GM12864 (cell line): ENCODE measurements around the gene ELMO1.

Source experiments
- DNase-seq: peaks from one replicate; pipeline ENCODE4 v3.0.0-alpha.2; 2011; ENCODE audit warnings: low read depth
- H3K4me3 ChIP-seq: 2 replicates; pipeline ENCODE4 v1.5.1; 2011; ENCODE audit warnings: mild to moderate bottlenecking, low read depth, low read length, control low read depth
- CTCF ChIP-seq: IDR thresholded peaks from 2 replicates; pipeline ENCODE4 v1.5.1; 2011; ENCODE audit warnings: low read depth, mild to moderate bottlenecking, moderate library complexity, low read length, control low read depth, inconsistent platforms; ENCODE audit errors: missing control alignments

The ELMO1 gene

GRCh38 chr7:37027104-37027503, 421.6 kb downstream of the ELMO1 start:
- TF ChIP-seq CTCF, result no peak
- H3K4me3 ChIP-seq, result no peak overlapping the region
- no peak for DNase-seq

GRCh38 chr7:37018954-37019353, 429.7 kb downstream of the ELMO1 start:
- no peak overlapping the region for H3K4me3 ChIP-seq
- peak; percentile 22 for DNase-seq
- no peak for TF ChIP-seq CTCF

DNA sequence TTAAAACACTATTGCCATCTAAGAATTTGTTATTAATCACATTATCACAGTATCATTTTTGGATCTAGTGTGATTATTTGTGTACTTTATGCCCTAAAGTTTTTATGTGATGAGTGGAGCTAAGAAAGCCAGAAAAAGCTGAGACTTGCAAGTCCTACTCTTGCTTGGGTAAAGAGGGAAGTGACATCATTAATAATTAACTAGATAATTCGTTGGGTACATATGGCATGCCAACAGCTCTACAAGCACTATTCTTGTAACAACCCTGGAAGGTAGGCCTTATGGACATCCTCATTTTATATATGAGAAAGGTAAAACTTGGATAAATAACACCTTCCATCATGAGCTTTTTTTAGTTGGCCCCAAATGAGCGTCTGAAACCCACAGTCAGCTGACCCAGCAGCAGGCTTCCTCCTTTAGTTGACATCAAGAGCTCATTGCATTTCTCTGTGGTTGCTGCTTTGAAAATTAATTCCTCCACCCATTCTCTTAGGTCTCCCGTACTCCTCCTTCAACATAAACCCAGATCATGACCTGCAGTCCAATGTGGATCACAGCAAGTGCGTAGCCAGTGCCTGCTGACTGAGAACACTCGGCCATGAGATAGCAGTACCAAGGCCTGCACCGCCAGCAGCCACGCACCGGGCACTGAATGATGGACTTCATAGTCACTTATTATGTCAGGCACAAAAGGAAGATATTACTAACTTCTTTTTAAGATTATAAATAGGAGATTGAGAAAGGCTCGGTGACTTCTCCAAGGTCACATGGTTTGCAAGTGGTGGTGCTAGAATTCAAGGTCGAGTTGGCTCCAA, 432.4 kb downstream of the ELMO1 start:
- TF ChIP-seq CTCF, result no peak
- no peak overlapping the region for H3K4me3 ChIP-seq

DNA sequence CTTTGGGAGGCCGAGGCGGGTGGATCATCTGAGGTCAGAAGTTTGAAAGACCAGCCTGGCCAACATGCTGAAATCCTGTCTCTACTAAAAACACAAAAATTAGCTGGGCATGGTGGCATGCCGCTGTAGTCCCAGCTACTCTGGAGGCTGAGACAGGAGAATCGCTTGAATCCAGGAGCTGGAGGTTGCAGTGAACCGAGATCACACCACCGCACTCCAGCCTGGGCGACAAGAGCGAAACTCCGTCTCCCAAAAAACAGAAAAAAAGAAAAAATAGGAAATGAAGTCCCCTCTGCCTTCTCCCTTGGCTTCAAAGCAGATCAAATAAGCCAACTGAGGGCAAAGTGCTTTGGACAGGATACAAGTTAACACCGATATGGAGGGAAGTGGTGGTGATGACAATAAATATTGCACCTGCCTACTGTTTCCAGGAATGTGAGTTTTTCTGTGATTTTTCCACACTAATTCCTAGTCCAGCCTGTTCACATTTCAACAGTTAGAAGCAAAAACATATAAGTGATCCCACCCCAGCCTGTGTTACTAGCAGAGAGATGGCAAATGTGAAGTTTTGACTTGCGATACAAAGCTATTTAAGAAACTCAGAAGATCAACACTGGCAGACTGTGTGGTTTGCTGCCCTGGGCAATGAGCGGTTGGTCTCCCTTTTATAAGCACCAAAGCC, 433.2 kb downstream of the ELMO1 start:
- DNase-seq, result no peak
- no peak overlapping the region for H3K4me3 ChIP-seq
- no peak for TF ChIP-seq CTCF

More for the DNA sequence above, 432.4 kb downstream of the ELMO1 start:
- no peak for DNase-seq

DNA sequence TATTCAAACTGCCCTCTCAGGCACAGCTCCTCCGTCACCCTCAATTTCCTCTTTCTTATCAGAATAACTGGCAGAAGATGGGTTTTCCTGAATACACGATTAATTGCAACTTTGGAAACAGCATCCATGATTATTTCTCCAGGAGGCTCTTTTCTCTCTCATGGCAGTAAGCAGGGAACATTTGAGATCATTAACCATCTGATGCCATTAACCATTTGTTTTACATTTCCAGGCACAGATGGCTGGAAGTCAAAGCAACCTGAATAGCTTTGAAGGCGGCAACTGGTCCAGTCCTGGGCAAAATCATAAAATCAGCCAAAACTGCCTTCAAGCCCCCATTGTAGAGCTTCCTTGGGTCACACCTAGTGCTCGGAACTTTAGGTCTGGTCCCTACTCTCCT, 434.9 kb downstream of the ELMO1 start:
- DNase-seq, result no peak
- H3K4me3 ChIP-seq, result no peak overlapping the region
- TF ChIP-seq CTCF, result no peak

DNA sequence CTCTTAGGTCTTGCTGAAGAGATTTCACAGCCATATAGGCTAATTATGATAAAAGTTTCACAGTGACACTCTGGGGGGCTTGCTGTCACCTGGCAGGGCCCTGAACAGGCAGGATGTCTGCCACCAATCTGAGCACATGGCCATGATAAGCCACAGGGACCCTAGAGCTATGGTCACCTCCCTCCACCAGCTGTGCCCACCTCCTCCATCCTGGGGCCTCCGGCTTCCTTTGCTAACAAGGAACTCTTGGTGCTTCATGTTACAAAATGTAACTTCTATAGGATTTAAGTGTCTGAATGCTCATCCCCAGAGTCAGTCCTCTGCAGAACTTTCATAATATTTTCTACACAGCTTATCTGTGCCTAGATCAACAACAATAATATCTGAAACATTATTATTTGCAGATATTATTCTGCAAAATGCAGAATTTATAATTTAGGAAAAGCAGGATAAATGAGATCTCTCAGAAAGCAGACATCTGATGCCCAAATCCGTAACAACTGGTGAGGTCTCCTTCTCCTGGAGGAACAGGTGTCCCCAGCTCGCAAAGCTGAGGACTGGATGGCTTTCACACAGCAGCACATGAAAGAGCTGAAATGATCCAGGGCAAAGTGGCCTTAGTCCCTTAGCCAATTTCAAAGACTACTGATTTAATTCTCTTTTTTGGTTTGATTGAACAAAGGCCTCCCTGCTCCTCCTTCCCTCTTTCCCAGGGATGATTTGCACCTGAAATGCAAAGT, 437.3 kb downstream of the ELMO1 start:
- no peak for DNase-seq
- TF ChIP-seq CTCF, result no peak
- no peak overlapping the region for H3K4me3 ChIP-seq
